CD4-positive, alpha-beta T cell treated with Interleukin-4 for 4 hours (primary cell): ENCODE data around the gene ESYT2.
"Not testable (repeated sequence)": the region's sequence is repeated elsewhere in the genome, so short reads cannot be mapped to it uniquely, and the experiment has no call there.

ENCODE experiments used
- DNase-seq: peaks from one replicate; pipeline ENCODE4 v3.0.0-alpha.2; 2020

ESYT2 gene

DNA sequence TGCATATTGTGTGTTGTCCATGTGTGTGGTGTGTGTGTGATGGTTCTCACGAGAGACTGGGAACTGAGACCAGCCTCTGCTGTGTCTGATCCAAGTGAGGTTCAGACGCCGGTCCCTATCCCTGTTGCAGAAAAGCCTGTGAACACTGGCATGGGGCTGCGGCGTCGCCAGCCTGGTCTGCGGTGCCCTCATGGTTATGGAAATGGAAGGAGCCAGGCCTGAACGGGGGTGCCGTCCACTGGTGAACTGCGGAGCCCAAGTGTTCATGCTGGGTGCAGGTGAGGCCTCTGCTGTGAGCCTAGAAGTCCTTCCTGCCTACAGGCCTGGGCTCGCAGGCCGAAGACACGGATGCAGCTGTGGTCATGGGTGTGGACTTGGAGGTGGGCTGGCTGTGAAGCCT, 106.0 kb downstream of the ESYT2 start:
- no peak for DNase-seq

DNA sequence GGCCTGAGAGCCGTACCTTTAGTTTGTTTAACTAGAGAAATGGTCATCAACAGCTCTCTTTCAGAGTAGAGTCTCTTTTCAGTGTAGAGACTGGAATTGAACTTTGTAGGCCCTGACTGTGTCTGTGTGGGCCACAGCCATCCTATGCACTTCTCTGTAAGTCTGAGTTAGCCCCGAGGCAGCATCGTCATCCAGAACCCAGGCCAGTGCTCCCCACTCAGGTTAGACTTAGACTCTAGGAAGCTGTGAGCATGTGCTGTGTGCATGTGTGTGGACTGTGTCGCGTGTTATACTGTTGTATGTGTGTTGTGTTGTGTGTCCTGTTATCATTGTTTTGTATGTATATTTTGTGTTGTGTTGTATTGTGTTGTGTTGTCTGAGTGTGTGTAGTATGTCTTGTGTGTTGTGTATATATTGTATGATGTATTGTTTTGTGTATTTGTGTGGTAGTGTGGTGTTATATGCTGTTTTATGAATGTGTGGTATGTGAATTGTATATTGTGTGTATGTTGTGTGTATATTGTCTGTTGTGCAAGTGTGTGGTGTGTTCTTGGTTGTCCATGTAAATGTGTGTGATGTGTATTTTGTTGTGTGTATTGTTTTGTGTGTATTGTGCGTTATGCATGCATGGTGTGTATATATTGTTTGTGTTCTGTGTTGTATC, 106.6 kb downstream of the ESYT2 start:
- no peak for DNase-seq

DNA sequence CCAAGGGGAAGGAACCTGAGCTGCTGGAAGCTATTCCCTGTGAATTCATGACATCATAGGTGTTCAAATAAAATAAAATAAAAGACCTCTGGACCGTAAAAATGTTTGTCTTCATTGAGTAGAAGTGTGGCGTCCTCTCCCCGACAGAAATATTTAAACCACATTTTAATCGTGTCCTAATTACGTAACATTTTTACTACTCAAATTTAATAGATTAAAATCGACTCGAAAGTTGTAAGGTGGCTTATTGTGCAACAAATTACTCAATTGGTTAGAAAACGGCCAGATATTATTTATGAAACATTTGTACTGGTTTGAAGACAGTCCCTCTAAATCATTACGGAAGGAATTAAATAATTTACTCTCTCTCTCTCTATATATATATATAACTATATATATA, 109.2 kb downstream of the ESYT2 start:
- no peak for DNase-seq

DNA sequence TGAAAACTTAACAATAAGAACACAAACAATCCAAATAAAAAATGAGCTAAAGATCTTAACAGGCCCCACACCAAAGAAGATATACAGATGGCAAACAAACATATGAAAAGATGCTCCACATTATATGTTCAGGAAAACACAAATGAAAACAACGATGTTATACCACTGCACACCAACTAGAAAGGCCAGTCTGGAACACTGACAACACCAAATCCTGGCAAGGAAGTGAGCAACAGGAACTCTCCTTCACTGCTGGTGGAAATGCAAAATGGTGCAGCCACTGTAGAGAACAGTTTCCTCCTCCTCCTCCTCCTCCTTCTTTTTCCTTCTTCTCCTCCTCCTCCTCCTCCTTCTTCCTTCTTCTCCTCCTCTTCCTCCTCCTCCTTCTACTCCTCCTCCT, 112.5 kb downstream of the ESYT2 start:
- no peak for DNase-seq

DNA sequence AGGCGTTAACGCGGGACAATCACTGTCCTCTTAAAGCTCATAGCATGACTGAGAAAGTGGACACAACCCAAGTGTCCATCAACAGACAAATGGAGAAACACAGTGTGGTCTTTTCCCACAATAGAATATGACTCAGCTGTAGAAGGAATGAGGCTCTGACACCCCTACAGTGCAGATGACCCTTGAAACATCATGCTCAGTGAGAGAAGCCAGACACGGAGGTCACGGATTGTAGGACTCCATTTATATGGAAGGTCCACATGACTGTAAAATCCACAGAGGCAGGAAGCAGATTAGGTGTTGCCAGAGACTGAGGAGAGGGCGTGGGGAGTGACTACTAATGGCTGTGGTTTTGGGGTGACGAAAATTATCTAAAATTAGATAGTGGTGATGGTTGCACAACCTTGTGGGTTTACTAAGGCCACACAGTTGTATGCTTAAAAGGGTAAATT, 118.6 kb downstream of the ESYT2 start:
- peak; percentile 19 for DNase-seq

DNA sequence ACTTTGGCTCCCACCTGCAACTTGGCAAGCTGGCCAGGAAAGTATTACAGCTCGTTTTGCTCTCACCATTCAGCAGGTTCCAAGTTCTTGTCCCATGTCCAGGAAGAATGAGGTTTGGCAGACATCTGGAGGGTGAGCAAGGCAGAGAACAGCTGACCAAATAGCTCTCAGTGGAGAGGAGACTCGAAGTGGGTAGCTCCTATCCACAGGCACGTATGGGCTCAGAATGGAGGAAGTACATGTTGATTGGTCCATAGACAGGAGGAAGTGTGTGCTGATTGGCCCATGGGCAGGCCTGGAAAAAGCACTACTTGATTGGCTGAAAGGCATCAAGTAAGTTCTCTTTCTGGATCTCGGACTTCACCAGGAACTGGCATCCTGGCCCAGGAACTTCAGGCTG, 121.7 kb downstream of the ESYT2 start:
- no peak for DNase-seq

DNA sequence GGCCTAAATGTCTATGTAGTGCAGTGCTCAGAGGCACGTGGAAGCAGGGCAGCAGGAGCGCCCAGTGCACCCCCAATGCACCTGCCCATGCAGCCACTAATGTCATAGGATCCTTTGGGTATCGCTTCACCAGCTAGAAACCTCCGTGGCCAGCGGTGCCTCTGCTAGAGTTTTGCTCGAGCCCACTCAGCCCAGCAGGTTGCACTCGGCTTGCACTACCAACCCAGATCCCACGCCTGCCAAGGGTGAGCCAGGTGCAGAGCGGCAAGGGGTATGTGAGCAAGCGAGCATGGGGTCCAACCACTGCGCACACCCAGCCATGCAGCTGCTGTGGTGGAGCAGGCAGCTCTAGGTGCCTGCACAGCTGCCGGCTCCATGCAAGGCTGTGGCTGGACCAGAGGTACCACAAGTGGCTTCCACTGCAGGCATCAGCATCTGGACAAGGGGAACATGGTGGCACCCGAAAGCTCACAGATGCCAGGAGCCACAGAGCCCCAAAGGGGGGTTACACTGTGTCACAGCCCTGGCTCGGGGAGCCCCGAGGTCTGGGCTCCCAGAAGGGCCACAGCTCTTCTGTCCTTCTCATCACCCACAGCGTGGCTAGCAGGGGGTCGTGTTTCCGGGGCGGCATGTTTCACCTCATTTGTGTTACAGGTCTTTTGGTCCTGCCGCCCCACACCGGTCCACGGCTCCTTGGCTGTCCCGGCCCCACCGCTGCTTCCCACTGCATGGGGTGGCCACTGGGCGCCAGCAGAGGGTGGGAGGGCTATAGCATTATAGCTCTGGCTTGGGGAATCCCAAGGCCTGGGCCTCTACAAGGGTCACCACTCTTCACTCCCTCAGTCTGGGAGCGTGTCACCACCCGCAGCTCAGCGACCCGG, 122.4 kb downstream of the ESYT2 start:
- DNase-seq = no peak

DNA sequence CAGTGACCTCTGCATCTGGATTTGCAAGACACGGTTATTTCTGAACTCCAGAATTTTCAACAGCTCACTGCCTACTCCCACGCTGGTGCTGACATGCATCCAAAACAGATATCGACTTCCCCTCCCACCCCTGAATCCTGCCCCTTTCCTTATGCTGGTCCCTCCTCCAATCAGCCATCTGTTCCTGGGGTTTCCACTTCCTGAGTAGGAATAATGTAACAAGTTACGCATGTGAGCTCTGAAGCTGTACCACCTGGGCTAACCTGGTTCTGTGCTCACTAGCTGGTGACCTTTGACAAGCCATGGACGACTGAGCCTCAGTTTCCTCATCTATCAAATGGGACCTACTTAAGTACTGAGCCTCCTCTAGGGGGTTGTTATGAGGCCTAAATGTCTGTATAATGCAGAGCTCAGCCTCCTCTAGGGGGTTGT, 123.0 kb downstream of the ESYT2 start:
- DNase-seq = no peak

DNA sequence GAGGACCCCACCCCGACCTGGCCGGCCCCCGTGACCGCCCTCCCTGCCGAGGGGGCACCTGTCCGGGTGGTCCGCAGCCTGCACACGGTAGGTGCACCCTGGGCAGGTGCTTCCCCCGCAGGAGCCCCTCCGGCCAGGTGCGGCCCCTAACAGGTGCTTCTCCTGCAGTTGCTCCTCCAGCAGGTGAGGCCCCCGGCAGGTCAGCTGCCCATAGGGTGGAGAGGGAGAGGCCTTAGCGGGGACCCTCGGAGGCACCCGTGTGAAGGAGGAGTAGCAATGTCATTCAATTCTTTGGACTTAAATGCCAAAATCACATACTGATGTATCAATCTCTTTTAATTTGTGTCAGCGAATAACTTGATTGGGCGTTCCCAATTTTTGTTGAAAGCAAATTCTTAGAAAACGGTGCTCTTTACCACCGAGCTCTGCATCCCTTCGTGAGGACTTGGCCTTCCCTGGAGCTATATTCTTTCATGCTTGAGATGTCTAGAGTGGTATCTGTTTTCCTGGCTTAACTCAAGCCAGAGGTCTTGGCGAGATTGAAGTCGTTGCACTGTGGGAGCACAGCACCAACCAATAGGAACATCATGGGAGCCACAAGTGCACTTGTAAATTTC, 124.0 kb downstream of the ESYT2 start:
- no peak for DNase-seq

DNA sequence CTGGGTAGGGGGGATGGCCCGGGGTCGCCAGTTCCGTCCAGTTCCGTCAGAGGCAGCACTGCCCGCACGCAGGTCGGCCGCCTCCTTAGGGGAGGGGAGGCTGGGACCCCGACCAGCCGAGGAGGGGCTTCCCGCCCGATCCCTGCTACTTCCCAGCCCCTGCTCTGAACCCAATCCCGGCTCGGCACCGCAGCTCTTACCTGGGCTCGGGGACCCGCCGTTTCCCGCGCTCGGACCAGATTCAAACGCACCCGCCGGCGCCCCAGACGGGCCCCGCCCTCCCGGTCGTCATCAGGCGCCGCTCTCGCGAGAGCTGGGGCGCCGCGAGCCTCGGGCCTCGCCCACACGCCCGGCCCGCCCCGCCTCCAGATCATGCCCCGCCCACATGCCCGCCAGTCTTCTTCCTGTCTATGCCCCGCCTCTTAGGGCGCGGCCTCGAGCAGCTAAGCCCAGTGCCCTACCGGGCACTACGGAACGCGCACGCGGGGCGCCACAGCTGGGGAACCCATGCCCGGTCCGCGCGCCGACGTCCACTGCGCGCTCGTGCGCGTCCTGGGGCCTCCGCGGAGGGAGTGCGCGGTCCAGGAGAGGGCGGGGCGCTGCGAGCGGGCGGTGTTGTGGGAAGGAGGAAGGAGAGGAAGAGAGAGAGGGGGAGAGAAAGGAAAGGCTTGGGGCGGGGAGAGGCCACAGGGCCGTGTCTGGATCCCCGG, 124.6 kb downstream of the ESYT2 start, which contains the start of gene NCAPG2:
TSS of gene NCAPG2 (minus strand) at position 281 of the 710 bp plus-strand sequence. CDS start 2,905 bp downstream, outside the sequence.
- peak; percentile 97 for DNase-seq

DNA sequence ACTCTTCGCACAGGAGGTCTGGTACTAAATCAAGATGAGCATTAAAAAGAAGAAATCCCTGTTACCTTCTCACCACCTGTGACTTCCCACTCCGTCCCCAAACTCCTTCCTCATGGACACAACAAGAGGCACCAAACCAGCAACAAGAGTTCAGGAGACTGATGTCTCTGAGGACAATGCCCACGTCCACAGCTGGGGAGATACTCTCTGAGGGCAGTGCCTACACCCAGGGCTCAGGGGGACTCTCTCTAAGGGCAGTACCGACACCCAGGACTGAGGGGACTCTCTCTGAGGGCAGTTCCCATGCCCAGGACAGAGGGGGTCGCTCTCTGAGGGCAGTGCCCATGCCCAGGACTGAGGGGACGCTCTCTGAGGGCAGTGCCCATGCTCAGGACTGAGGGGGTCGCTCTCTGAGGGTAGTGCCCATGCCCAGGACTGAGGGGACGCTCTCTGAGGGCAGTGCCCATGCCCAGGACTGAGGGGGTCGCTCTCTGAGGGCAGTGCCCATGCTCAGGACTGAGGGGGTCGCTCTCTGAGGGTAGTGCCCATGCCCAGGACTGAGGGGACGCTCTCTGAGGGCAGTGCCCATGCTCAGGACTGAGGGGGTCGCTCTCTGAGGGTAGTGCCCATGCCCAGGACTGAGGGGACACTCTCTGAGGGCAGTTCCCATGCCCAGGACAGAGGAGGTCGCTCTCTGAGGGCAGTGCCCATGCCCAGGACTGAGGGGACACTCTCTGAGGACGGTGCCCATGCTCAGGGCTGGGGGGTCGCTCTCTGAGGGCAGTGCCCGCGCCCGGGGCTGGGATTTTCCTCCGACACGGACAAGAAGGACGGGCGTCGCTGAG, 125.4 kb downstream of the ESYT2 start:
- not testable (repeated sequence) for DNase-seq

DNA sequence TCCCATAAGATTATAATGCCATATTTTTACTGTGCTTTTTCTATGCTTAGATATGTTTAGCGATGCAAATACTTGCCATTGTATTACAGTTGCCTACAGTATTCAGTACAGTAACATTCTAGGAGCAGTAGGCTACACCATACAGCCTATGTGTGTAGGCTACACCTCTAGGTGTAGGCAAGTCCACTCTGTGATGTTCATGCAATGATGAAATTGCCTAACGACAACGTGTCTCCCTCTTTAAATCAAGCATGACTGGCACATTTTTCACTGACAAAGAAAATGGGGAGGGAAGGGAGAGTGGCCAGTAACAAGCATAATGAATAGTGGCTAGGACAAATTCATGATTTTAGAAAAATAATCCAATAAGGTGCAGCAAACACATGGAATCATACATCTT, 126.4 kb downstream of the ESYT2 start:
- DNase-seq = no peak

DNA sequence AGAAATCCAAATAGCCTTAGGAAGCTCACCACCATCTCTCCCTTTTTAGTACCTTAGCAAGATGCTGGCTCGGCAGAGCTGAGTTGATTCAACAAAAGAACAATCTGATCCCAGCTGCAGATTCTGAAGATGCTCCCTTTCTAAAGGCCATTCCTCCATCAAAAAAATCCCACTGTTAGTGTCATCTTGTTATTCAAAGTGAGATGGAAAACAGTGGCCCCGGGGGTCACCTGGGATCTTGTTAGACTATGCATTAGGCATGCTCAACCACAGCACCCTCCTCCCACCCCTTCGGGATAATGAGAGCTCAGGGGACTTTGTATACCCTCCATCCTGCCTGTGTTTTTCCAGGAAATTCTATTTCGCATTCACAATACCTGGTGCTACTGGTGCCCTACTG, 127.1 kb downstream of the ESYT2 start:
- DNase-seq = no peak

DNA sequence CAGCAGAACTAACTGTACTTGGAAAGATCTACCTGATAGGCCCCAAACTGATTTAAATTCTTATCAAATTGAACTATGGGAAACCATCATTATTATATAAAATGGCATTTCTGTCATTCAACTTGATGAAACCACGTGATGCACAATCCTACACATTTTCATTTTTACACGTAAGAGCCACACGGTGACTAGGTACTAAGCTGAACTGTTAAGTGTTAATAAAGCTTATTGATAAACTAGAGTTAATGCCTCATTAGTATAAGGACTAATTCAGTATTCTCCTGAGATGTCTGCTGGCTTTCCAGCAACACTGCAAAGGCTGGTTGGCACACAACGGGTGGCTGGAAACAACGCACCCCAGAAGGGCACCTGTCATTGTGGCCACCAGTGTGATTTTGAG, 129.3 kb downstream of the ESYT2 start:
- no peak for DNase-seq

DNA sequence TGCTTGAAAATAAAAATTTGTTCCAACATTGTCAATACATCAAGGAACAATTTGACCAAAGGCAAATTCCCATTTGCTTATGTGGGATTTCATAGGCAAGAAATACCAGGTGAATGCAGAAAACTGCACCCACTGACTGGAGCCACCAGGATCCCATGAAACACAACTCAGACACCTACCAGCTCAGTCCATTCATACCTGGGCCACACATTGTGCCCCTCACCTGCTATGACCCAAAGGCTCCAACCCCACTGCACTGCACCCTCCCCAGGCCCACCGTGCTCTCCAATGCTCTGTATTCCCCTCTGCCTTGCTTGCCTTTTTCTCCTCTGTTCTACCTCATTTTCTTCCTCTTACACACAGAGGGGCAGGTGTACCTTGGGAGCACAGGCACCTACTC, 130.0 kb downstream of the ESYT2 start:
- DNase-seq = no peak

DNA sequence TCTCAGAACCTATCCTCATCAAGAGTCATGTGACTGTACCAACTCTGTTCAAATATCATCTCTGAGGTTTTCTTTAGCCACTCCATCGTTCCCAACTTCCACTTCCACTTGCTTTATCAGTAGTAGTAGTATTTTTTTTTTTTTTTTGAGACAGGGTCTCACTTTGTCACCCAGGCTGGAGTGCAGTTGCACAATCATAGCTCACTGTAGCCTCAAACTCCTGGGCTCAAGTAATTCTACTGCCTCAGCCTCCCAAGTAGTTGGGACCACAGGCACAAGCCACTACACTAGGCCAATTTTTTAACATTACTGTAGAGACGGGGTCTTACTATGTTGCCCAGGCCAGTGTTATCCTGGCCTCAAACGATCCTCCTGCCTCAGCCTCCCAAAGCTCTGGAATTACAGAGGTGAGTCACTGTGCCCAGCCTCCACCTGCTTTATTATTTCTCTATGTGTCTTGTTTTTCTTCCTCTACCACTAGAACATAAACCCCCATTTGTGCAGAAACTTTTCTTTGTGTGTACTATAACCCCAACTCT, 130.6 kb downstream of the ESYT2 start:
- no peak for DNase-seq

DNA sequence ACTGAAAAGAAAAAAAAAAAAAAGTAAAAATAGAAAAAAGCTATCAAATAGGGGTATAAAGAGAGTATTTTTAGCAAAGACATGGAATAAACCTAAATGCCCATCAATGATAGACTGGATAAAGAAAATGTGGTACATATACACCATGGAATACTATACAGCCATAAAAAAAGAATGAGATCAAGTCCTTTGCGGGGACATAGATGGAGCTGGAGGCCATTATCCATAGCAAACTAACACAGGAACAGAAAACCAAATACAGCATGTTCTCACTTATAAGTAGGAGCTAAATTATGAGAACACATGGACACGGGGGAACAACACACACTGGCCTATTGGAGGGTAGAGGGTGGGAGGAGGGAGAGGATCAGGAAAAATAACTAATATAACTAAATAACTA, 131.7 kb downstream of the ESYT2 start:
- not testable (repeated sequence) for DNase-seq

DNA sequence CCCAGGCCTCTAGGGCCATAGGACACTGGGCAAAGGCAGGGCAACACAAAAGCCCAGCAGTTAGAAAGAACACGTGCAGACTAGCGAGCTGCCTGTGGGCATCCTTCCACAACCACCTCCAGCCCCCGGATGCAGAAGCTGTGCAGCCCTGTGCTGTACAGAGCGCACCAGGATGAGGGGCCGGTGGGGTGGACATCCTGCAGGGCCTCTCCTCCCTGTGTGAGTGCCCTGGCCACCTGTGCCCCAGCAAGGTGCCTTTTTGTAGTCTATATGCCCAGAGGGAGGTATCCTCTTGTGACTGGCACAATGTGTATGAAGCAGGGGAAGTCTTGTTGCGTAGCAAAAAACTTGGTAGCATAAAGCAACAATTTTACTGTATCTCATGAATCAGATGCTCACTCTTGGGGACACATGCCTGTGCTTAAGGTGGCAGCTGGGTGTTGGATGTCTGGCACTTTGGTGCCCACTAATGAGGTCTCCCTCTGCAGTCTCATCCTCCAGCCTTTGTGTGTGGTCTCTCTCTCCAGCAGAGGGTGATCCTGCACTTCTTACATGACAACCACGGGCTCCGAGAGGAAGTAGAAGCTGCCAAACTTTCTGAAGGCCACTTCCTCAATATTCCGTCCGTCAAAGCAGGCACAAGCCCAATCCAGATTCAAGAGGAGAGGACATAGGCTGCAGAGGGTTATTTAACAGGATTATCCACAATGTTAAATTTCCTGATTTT, 133.4 kb downstream of the ESYT2 start:
- DNase-seq = peak; percentile 69

DNA sequence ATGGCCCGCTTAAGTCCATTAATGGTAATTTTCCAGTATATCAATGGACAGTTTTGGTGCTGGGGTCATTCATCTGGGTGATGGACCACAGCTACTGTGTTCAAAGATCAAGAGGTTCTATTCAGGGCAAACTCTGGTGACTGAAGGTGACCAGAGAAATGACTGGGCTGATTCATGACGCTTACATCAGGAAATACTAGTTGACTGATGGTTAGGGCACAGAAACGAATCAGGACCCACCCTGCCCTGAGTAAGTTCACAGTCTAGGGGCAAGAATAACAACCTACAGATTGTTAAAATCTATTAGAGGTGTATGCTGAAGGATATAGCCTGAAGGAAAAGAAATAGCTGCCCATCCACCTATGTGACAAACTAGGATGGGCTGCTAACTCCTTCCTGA, 134.3 kb downstream of the ESYT2 start:
- DNase-seq = no peak

DNA sequence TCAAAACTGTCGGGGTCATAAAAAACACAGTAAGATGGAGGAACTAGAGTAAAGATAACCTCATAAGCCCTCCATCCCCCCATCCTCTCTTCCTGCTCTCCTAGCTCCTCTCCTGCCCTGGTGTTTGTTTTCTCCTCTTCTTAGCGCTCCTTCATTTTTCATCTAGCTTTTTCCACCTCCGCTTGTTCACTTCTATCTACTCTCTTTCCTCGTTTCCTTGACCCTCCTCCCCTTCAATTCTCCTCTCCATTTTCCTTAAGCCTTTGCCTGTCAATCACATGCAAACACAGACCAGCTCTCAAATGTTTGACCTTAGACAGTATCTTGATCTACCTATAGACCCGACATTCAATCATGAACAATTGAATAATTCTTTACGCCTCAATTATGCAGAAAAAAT, 134.7 kb downstream of the ESYT2 start:
- DNase-seq = no peak

DNA sequence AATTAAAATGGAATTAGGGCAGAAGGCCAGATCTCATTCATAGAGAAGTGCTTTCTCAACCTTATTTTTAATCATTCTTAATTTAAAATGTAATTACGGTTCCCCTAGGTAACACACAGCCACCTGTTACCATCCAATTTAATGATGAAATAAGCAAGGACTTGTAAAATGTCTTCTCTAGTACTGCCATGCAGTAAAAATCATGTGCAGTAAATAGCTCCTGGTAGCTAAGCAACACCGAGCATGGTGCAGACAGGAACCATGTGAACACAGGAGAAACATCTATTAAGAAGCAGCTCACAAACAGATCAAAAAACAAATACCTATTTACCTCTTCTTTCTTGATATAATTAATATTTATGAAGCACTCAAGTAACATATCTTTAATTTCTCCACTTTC, 139.8 kb downstream of the ESYT2 start:
- DNase-seq = no peak
